A549 (cell line): ENCODE results near the gene ITGBL1. TPM values are rescaled to one million over a fixed set of nuclear protein-coding genes. Genes with fewer than 3 reads are reported as not detected.

Source experiments
- ATAC-seq, 2 experiments: fragments of 200-7000 bp in 1 of 2; fragments of >200 bp in 1 of 2; cut with Nextera tagmentation in 1 of 2; cut with Tn5 transposase in 1 of 2; 3 replicates each; pipeline versions ENCODE4 v1.8.0 to v1.9.1; 2018 to 2020; ENCODE audit warnings: mild to moderate bottlenecking in 1 of 2, moderate library complexity in 1 of 2
- CTCF ChIA-PET: fragments of 300-600 bp; sonication (Branson Sonifier 250); formaldehyde crosslinking; extraction: SDS; loops from one replicate; lab custom pipeline; 2021; ENCODE audit warnings: antibody characterized with exemption, inconsistent platforms; lab: Yijun Ruan, JAX
- POLR2A ChIA-PET: fragments of 350-600 bp; formaldehyde crosslinking; extraction: SDS; loops from one replicate; lab custom pipeline; 2021; ENCODE audit warnings: antibody characterized with exemption, inconsistent platforms; lab: Yijun Ruan, JAX
- DNase-seq, 2 experiments: peaks; one replicate each; pipeline versions ENCODE4 v3.0.0 to v3.0.0-alpha.2; 2011 to 2016; ENCODE audit warnings: low read depth in 1 of 2, low spot score in 1 of 2
- FAIRE-seq: peaks from 2 replicates; lab custom pipeline; 2011; peaks lifted over from hg19 to GRCh38; lab: Jason Lieb, UNC
- H3K27ac ChIP-seq, 2 experiments: fragments of >200 bp; sonication (Bioruptor Twin); formaldehyde crosslinking; 3 replicates each; pipeline ENCODE4 v1.5.1; 2016 to 2017
- H3K4me1 ChIP-seq: fragments of >200 bp; sonication (Bioruptor Twin); formaldehyde crosslinking; 3 replicates; pipeline ENCODE4 v1.6.1; 2016
- H3K4me2 ChIP-seq: fragments of >200 bp; sonication (Bioruptor Twin); formaldehyde crosslinking; 3 replicates; pipeline ENCODE4 v1.6.1; 2016
- H3K4me3 ChIP-seq: fragments of >200 bp; sonication (Bioruptor Twin); formaldehyde crosslinking; 3 replicates; pipeline ENCODE4 v1.5.1; 2016
- H3K9me3 ChIP-seq: fragments of >200 bp; sonication (Bioruptor Twin); formaldehyde crosslinking; 3 replicates; pipeline ENCODE4 v1.6.1; 2016
- CEBPB ChIP-seq, 2 experiments: fragments of >200 bp in 1 of 2; sonication (Bioruptor Twin) in 1 of 2; formaldehyde crosslinking in 1 of 2; IDR thresholded peaks; 2 replicates each; pipeline ENCODE4 v1.6.1; 2012 to 2016
- CHD2 ChIP-seq: fragments of 150-350 bp; IDR thresholded peaks from 2 replicates; pipeline ENCODE4 v1.6.1; 2014; ENCODE audit warnings: low read length; ENCODE audit not compliant: partially characterized antibody
- CTCF ChIP-seq: fragments of >200 bp; sonication (Bioruptor Twin); formaldehyde crosslinking; IDR thresholded peaks from 3 replicates; pipeline ENCODE4 v1.5.1; 2016
- ELK1 ChIP-seq: fragments of 150-350 bp; IDR thresholded peaks from 2 replicates; pipeline ENCODE4 v1.6.1; 2014; ENCODE audit warnings: low read depth, mild to moderate bottlenecking, low read length
- HEYL ChIP-seq: fragments of 250-450 bp; sonication (Bioruptor Pico); IDR thresholded peaks from 2 replicates; pipeline ENCODE4 v1.8.0; 2021; ENCODE audit warnings: mild to moderate bottlenecking, moderate library complexity
- HOXB5 ChIP-seq: fragments of 250-450 bp; sonication (Bioruptor Pico); IDR thresholded peaks from 2 replicates; pipeline ENCODE4 v1.5.0; 2020; ENCODE audit warnings: mild to moderate bottlenecking, moderate library complexity
- JUNB ChIP-seq: fragments of >200 bp; sonication (Bioruptor Twin); formaldehyde crosslinking; IDR thresholded peaks from 2 replicates; pipeline ENCODE4 v1.6.1; 2016
- KDM1A ChIP-seq: fragments of 200-600 bp; sonication (generic); IDR thresholded peaks from 2 replicates; pipeline ENCODE4 v1.6.1; 2016; ENCODE audit warnings: low read depth, mild to moderate bottlenecking
- KDM5A ChIP-seq: fragments of 200-600 bp; sonication (generic); IDR thresholded peaks from 2 replicates; pipeline ENCODE4 v1.6.1; 2016; ENCODE audit warnings: antibody characterized with exemption, mild to moderate bottlenecking
- MAX ChIP-seq: IDR thresholded peaks from 2 replicates; pipeline ENCODE4 v1.6.1; 2012
- MYC ChIP-seq: IDR thresholded peaks from 2 replicates; pipeline ENCODE4 v1.6.1; 2012; ENCODE audit warnings: mild to moderate bottlenecking, inconsistent platforms, low read length, improper control_type of control experiment, borderline replicate concordance
- NPAS2 ChIP-seq: fragments of 250-450 bp; sonication (Bioruptor Pico); IDR thresholded peaks from 2 replicates; pipeline ENCODE4 v1.8.0; 2022; ENCODE audit warnings: mild to moderate bottlenecking, moderate library complexity, borderline replicate concordance
- NR3C1 ChIP-seq: fragments of >200 bp; sonication (Bioruptor Twin); formaldehyde crosslinking; IDR thresholded peaks from 3 replicates; pipeline ENCODE4 v1.6.1; 2017
- PHF8 ChIP-seq: fragments of 200-600 bp; sonication (generic); IDR thresholded peaks from 2 replicates; pipeline ENCODE4 v1.6.1; 2016; ENCODE audit warnings: low read depth, mild to moderate bottlenecking, antibody characterized with exemption, moderate library complexity, borderline replicate concordance
- RAD21 ChIP-seq, 2 experiments: fragments of >200 bp in 1 of 2; sonication (Bioruptor Twin) in 1 of 2; formaldehyde crosslinking in 1 of 2; IDR thresholded peaks in 1 of 2; conservative IDR thresholded peaks in 1 of 2; 2 replicates in 1 of 2; 3 replicates in 1 of 2; pipeline ENCODE4 v1.6.1; 2012 to 2018; ENCODE audit warnings: inconsistent platforms in 1 of 2
- SMC3 ChIP-seq: fragments of >200 bp; sonication (Bioruptor Twin); formaldehyde crosslinking; IDR thresholded peaks from 3 replicates; pipeline ENCODE4 v1.6.1; 2018; ENCODE audit warnings: inconsistent platforms
- ZC3H11A ChIP-seq: fragments of 450-650 bp; IDR thresholded peaks from 2 replicates; pipeline ENCODE4 v1.6.1; 2014; ENCODE audit warnings: antibody characterized with exemption, mild to moderate bottlenecking
- WGBS: methylation state at CpG from one replicate; pipeline ENCODE4 v1.1.6; 2017; ENCODE audit errors: missing lambda C conversion rate; 5-methylcytosine and 5-hydroxymethylcytosine counted together
- polyA plus RNA-seq, 4 experiments: library from polyadenylated mRNA; depleted of rRNA in 3 of 4; stranded (reverse); fragments of >200 nt; fragmentation: RNase III in 1 of 4; extraction: RNeasy Plus Mini Kit Qiagen cat#74134 plus additional on column Dnase treatment in 1 of 4; gene quantifications; 2 replicates in 3 of 4; 3 replicates in 1 of 4; pipeline ENCODE4 v1.2.3, GENCODE V29; 2011 to 2017
- TF ChIP-seq, protein P1 (sequence below): fragments of 250-450 bp; sonication (Bioruptor Pico); IDR thresholded peaks from 2 replicates; pipeline ENCODE4 v1.5.0; 2021; ENCODE audit warnings: mild to moderate bottlenecking, moderate library complexity, borderline replicate concordance
- TF ChIP-seq, protein P2 (sequence below): fragments of >200 bp; sonication (Bioruptor Twin); formaldehyde crosslinking; IDR thresholded peaks from 2 replicates; pipeline ENCODE4 v1.6.1; 2016

ITGBL1 gene
- polyA plus RNA-seq, 2 of the 4 experiments (the other 2 are of a cell fraction) = 0.40 to 1.3 TPM

GRCh38 chr13:101416181-101417042 is 36.1 kb upstream of the ITGBL1 start, which contains the start of gene NALCN:
TSS of gene NALCN (minus strand) at chr13:101416508. CDS start at chr13:101399126, 17,382 bp downstream.
- ChIA-PET POLR2A (no interaction called here), CTCF (no interaction called here)
- WGBS = 1% methylated on average over 31 of the region's 85 CpGs
- H3K4me3 ChIP-seq = peak within 1 kb of the TSS; percentile 65
- peak within 1 kb of the TSS; percentile 84 to 88 for H3K27ac ChIP-seq
- ATAC-seq (peak; percentile 89 to 93), DNase-seq (peak; percentile 6 to 24), FAIRE-seq (no peak)
- no peak for TF ChIP-seq RAD21 (conservative IDR thresholded peaks at IDR 0.05 in 1 of 2, IDR thresholded peaks at IDR 0.05 in 1 of 2)
- TF ChIP-seq CEBPB (IDR thresholded peaks at IDR 0.05) = no peak
- no peak for TF ChIP-seq CTCF
- no peak for TF ChIP-seq HOXB5 (CRISPR knock-in tag)
- TF ChIP-seq KDM1A = no peak
- no peak for TF ChIP-seq CHD2
- TF ChIP-seq MAX = peak; percentile 27; the same call in 1 of the 2 replicates
- TF ChIP-seq SMC3 = no peak
- no peak for TF ChIP-seq JUNB
- TF ChIP-seq NPAS2 (CRISPR knock-in tag) = no peak
- TF ChIP-seq, protein P1, sequence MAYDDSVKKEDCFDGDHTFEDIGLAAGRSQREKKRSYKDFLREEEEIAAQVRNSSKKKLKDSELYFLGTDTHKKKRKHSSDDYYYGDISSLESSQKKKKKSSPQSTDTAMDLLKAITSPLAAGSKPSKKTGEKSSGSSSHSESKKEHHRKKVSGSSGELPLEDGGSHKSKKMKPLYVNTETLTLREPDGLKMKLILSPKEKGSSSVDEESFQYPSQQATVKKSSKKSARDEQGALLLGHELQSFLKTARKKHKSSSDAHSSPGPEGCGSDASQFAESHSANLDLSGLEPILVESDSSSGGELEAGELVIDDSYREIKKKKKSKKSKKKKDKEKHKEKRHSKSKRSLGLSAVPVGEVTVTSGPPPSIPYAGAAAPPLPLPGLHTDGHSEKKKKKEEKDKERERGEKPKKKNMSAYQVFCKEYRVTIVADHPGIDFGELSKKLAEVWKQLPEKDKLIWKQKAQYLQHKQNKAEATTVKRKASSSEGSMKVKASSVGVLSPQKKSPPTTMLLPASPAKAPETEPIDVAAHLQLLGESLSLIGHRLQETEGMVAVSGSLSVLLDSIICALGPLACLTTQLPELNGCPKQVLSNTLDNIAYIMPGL = no peak
- no peak for TF ChIP-seq HEYL (CRISPR knock-in tag)
- TF ChIP-seq PHF8 = peak; percentile 34; the same call in 1 of the 2 replicates
- TF ChIP-seq, protein P2, sequence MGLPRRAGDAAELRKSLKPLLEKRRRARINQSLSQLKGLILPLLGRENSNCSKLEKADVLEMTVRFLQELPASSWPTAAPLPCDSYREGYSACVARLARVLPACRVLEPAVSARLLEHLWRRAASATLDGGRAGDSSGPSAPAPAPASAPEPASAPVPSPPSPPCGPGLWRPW = no peak
- no peak for TF ChIP-seq ZC3H11A
- TF ChIP-seq MYC = no peak
- peaks cover 13% of the 10 kb centered on the region for H3K4me1 ChIP-seq
- H3K4me2 ChIP-seq = peak within 1 kb of the TSS; percentile 85
- H3K9me3 ChIP-seq = no peaks in the 10 kb centered on the region

DNA sequence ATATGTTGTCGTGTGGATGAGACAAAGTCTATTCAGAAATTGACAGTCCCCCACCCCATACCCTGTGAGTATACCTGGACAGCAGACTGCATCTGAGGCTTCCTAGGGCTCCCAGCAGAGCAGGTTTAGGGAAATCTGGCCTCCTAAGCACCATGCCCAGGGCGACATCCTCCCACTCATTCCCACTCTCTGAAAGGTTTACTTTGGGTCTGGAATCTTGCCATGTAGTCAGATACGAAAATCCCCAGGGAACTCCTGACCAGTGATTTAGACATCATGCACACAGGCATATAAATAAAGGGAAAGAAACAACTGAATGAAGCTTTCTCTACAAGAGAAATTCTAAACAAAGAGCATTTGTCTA is 35.5 kb upstream of the ITGBL1 start:
- Histone ChIP-seq H3K4me1 (peaks cover 13% of the 10 kb centered on the region), H3K27ac (peak overlapping the region; percentile 84 to 88; a peak in 5 of 6 replicates), H3K9me3 (no peaks in the 10 kb centered on the region), H3K4me2 (peak overlapping the region; percentile 85), H3K4me3 (peak overlapping the region; percentile 65)
- DNase-seq = peak; percentile 9 to 39
- ChIA-PET POLR2A (no interaction called here), CTCF (no interaction called here)
- ATAC-seq = peak; percentile 41 to 81; a peak in 3 of 6 replicates
- no peak for FAIRE-seq
- WGBS = 2% methylated on average over 3 of the region's 3 CpGs
- TF ChIP-seq PHF8 (no peak), KDM5A (no peak), SMC3 (no peak)

- peaks cover 13% of the 10 kb centered on the region for H3K4me1 ChIP-seq
- peak overlapping the region; percentile 85 for H3K4me2 ChIP-seq
- H3K4me3 ChIP-seq = no peak overlapping the region
- H3K9me3 ChIP-seq = no peaks in the 10 kb centered on the region
- TF ChIP-seq HOXB5 (CRISPR knock-in tag) (no peak), ELK1 (no peak), NR3C1 (no peak)
- TF ChIP-seq, all 56 proteins: peak for 0
- ChIA-PET POLR2A (no interaction called here), CTCF (no interaction called here)
- ATAC-seq (no peak), DNase-seq (no peak), FAIRE-seq (no peak)
- H3K27ac ChIP-seq = no peak overlapping the region
- 65% methylated on average over 5 of the region's 5 CpGs for WGBS
Observed at GRCh38 chr13:101417501-101417900, 35.0 kb upstream of the ITGBL1 start.
